K562 (cell line): ENCODE data around the gene INSIG1. TPM values are rescaled to one million over a fixed set of nuclear protein-coding genes. Genes with fewer than 3 reads are reported as not detected.
A peak's percentile ranks its signal among the peaks of the same experiment; 100 is the strongest.

Source experiments
- KDM4B ChIP-seq, 2 experiments: fragments of 450-650 bp in 1 of 2; sonication (generic) in 1 of 2; IDR thresholded peaks; 2 replicates each; pipeline ENCODE4 v1.6.1; 2016 to 2017; ENCODE audit warnings: borderline replicate concordance in 2 of 2, antibody characterized with exemption in 1 of 2, low read depth in 1 of 2, mild to moderate bottlenecking in 1 of 2
- MAZ ChIP-seq, 2 experiments: fragments of 450-650 bp in 1 of 2; sonication (generic) in 1 of 2; formaldehyde crosslinking; IDR thresholded peaks in 1 of 2; conservative IDR thresholded peaks in 1 of 2; 2 replicates each; pipeline versions ENCODE4 v1.4.0 to v1.5.0; 2020; ENCODE audit warnings: mild to moderate bottlenecking in 1 of 2, missing genetic modification reagents in 1 of 2
- MBD2 ChIP-seq: sonication (generic); IDR thresholded peaks from 2 replicates; pipeline ENCODE4 v1.6.1; 2016; ENCODE audit warnings: low read depth, borderline replicate concordance
- ZNF165 ChIP-seq: fragments of 250-450 bp; sonication (Bioruptor Pico); IDR thresholded peaks from 2 replicates; pipeline ENCODE4 v1.4.0; 2020; ENCODE audit warnings: borderline replicate concordance
- polyA plus RNA-seq, 8 experiments: library from polyadenylated mRNA; depleted of rRNA in 4 of 8; stranded (reverse) in 5 of 8; unstranded in 3 of 8; fragments of >200 nt; fragmentation: Nextera tagmentation in 2 of 8; fragmentation: Illumina TruSeq in 1 of 8; extraction: Ambion mirVana in 2 of 8; extraction: Trizol in 1 of 8; gene quantifications; 2 replicates each; pipeline versions ENCODE4 v1.2.1 to v1.2.3, GENCODE V29; 2011 to 2014; ENCODE audit warnings: inconsistent platforms in 1 of 8, missing spikeins in 1 of 8
- total RNA-seq, 7 experiments: library from RNA; depleted of rRNA in 6 of 7; stranded (reverse); fragments of >200 nt in 6 of 7; fragmentation: Illumina TruSeq in 2 of 7; extraction: Trizol in 2 of 7; gene quantifications; 2 replicates each; pipeline versions ENCODE4 v1.2.1 to v1.2.3, GENCODE V29; 2011 to 2021; ENCODE audit warnings: low replicate concordance in 1 of 7
- TF ChIP-seq, protein P1 (sequence below): fragments of 250-450 bp; sonication (Bioruptor Pico); IDR thresholded peaks from 2 replicates; pipeline ENCODE4 v1.8.0; 2022; ENCODE audit warnings: moderate library complexity, mild to moderate bottlenecking, inconsistent platforms
- TF ChIP-seq, protein P2 (sequence below): IDR thresholded peaks from 3 replicates; pipeline ENCODE4 v1.6.1; 2011; ENCODE audit warnings: borderline replicate concordance, mild to moderate bottlenecking, moderate library complexity; ENCODE audit not compliant: insufficient read length; ENCODE audit errors: extremely low read depth
- TF ChIP-seq, protein P3 (sequence below): fragments of 250-450 bp; sonication (Bioruptor Pico); IDR thresholded peaks from 2 replicates; pipeline ENCODE4 v1.4.0; 2020; ENCODE audit warnings: mild to moderate bottlenecking, moderate library complexity
- TF ChIP-seq, protein P4 (sequence below): fragments of 450-650 bp; IDR thresholded peaks from 2 replicates; pipeline ENCODE4 v1.6.1; 2018; ENCODE audit warnings: mild to moderate bottlenecking, low read depth; ENCODE audit not compliant: partially characterized antibody
- TF ChIP-seq, protein P5 (sequence below): fragments of 250-450 bp; sonication (Bioruptor Pico); IDR thresholded peaks from 2 replicates; pipeline ENCODE4 v1.5.0; 2020; ENCODE audit warnings: mild to moderate bottlenecking, borderline replicate concordance

Gene INSIG1
- total and polyA plus RNA-seq, 9 of the 15 experiments (the other 6 are each of a cell fraction or from before 2014, with no cell fraction given), result 57.1 to 787 (median 238) TPM

DNA sequence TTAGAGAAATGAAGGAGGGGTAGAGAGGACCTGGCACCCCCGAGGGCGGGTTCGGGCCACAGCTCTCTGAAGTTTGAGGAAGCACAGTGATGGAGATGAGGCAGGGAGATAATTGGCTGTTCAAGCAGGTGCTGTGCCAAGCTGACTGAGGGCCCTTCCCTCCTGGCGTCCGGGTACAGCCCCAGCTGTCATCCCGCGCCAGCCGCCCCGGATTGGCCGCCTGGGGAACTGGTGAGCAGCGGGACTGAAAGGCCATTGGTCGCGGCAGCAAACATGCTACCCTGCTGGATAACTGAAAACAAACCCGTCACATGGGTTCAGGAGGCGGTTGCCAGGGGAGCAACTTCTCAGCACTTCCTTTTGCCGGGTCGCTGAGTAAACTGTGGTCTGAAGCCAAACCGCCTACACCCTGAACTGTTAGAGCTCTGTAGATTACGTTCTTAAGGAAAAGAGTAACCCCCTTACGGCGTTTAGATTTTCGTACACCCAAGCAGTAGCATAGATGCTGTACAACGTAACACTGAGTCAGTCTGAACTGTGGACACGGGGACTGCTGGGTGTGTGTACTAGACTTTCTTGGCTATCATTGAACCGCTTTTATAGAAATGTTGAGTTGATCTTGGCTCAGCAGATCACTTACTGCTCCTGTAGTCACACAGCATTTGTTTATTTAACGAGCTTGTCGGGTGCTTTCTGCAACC lies 1.3 kb downstream of the INSIG1 start (continued):
- TF ChIP-seq, protein P1, sequence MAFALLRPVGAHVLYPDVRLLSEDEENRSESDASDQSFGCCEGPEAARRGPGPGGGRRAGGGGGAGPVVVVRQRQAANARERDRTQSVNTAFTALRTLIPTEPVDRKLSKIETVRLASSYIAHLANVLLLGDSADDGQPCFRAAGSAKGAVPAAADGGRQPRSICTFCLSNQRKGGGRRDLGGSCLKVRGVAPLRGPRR, result no peak
- TF ChIP-seq ZNF165 (no peak), MAZ (CRISPR knock-in tag; conservative IDR thresholded peaks at IDR 0.05 in 1 of 2, IDR thresholded peaks at IDR 0.05 in 1 of 2) (peak in 1 of 2 experiments; percentile 38; a peak in 2 of 4 replicates), MBD2 (no peak; the same call in 1 of the 2 replicates), KDM4B (IDR thresholded peaks at IDR 0.05; ENCODE audit: borderline replicate concordance in 2 of 2, low read depth in 1 of 2) (0 out of 4 replicates have a peak, but pooled peaks of 1 of the 2 experiments have one; percentile 28)
- TF ChIP-seq, protein P2, sequence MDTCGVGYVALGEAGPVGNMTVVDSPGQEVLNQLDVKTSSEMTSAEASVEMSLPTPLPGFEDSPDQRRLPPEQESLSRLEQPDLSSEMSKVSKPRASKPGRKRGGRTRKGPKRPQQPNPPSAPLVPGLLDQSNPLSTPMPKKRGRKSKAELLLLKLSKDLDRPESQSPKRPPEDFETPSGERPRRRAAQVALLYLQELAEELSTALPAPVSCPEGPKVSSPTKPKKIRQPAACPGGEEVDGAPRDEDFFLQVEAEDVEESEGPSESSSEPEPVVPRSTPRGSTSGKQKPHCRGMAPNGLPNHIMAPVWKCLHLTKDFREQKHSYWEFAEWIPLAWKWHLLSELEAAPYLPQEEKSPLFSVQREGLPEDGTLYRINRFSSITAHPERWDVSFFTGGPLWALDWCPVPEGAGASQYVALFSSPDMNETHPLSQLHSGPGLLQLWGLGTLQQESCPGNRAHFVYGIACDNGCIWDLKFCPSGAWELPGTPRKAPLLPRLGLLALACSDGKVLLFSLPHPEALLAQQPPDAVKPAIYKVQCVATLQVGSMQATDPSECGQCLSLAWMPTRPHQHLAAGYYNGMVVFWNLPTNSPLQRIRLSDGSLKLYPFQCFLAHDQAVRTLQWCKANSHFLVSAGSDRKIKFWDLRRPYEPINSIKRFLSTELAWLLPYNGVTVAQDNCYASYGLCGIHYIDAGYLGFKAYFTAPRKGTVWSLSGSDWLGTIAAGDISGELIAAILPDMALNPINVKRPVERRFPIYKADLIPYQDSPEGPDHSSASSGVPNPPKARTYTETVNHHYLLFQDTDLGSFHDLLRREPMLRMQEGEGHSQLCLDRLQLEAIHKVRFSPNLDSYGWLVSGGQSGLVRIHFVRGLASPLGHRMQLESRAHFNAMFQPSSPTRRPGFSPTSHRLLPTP, result no peak
- TF ChIP-seq, protein P3, sequence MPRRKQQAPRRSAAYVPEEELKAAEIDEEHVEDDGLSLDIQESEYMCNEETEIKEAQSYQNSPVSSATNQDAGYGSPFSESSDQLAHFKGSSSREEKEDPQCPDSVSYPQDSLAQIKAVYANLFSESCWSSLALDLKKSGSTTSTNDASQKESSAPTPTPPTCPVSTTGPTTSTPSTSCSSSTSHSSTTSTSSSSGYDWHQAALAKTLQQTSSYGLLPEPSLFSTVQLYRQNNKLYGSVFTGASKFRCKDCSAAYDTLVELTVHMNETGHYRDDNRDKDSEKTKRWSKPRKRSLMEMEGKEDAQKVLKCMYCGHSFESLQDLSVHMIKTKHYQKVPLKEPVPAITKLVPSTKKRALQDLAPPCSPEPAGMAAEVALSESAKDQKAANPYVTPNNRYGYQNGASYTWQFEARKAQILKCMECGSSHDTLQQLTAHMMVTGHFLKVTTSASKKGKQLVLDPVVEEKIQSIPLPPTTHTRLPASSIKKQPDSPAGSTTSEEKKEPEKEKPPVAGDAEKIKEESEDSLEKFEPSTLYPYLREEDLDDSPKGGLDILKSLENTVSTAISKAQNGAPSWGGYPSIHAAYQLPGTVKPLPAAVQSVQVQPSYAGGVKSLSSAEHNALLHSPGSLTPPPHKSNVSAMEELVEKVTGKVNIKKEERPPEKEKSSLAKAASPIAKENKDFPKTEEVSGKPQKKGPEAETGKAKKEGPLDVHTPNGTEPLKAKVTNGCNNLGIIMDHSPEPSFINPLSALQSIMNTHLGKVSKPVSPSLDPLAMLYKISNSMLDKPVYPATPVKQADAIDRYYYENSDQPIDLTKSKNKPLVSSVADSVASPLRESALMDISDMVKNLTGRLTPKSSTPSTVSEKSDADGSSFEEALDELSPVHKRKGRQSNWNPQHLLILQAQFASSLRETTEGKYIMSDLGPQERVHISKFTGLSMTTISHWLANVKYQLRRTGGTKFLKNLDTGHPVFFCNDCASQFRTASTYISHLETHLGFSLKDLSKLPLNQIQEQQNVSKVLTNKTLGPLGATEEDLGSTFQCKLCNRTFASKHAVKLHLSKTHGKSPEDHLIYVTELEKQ, result no peak
- TF ChIP-seq, protein P4, sequence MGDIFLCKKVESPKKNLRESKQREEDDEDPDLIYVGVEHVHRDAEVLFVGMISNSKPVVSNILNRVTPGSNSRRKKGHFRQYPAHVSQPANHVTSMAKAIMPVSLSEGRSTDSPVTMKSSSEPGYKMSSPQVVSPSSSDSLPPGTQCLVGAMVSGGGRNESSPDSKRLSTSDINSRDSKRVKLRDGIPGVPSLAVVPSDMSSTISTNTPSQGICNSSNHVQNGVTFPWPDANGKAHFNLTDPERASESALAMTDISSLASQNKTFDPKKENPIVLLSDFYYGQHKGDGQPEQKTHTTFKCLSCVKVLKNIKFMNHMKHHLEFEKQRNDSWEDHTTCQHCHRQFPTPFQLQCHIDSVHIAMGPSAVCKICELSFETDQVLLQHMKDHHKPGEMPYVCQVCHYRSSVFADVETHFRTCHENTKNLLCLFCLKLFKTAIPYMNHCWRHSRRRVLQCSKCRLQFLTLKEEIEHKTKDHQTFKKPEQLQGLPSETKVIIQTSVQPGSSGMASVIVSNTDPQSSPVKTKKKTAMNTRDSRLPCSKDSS, result no peak
- TF ChIP-seq, protein P5, sequence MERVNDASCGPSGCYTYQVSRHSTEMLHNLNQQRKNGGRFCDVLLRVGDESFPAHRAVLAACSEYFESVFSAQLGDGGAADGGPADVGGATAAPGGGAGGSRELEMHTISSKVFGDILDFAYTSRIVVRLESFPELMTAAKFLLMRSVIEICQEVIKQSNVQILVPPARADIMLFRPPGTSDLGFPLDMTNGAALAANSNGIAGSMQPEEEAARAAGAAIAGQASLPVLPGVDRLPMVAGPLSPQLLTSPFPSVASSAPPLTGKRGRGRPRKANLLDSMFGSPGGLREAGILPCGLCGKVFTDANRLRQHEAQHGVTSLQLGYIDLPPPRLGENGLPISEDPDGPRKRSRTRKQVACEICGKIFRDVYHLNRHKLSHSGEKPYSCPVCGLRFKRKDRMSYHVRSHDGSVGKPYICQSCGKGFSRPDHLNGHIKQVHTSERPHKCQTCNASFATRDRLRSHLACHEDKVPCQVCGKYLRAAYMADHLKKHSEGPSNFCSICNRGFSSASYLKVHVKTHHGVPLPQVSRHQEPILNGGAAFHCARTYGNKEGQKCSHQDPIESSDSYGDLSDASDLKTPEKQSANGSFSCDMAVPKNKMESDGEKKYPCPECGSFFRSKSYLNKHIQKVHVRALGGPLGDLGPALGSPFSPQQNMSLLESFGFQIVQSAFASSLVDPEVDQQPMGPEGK (CRISPR knock-in tag), result no peak
